C4-2B (cell line): ENCODE results near the gene TMEM178B.

Experiments used
- ZFX ChIP-seq: fragments of 450-650 bp; IDR thresholded peaks from 2 replicates; pipeline ENCODE4 v1.6.1; 2017
- TF ChIP-seq, protein P1 (sequence below): fragments of 450-650 bp; conservative IDR thresholded peaks from 2 replicates; pipeline ENCODE4 v1.5.1; 2017; ENCODE audit warnings: mild to moderate bottlenecking

DNA sequence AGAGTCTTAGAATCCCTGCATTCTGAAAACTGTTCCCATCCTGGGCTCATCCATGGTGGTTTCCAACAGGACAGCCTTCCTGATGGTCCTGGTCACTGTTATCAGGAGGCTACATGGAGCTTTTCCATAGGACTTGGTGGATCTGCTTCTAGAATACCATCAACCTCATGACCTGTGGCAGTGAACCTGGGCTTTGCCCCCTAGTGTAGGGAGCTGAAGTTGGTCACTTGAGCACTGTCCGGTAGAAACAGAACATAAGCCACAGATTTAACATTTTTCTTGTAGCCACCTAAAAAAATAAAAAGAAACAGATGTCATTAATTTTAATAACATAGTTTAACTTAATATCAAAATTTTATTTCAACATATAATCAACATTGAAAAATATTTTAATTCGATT is 165.8 kb downstream of the TMEM178B start:
- TF ChIP-seq, protein P1, sequence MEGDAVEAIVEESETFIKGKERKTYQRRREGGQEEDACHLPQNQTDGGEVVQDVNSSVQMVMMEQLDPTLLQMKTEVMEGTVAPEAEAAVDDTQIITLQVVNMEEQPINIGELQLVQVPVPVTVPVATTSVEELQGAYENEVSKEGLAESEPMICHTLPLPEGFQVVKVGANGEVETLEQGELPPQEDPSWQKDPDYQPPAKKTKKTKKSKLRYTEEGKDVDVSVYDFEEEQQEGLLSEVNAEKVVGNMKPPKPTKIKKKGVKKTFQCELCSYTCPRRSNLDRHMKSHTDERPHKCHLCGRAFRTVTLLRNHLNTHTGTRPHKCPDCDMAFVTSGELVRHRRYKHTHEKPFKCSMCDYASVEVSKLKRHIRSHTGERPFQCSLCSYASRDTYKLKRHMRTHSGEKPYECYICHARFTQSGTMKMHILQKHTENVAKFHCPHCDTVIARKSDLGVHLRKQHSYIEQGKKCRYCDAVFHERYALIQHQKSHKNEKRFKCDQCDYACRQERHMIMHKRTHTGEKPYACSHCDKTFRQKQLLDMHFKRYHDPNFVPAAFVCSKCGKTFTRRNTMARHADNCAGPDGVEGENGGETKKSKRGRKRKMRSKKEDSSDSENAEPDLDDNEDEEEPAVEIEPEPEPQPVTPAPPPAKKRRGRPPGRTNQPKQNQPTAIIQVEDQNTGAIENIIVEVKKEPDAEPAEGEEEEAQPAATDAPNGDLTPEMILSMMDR = no peak
- no peak for TF ChIP-seq ZFX
